Measurements from ENCODE around the gene NRXN3.

GRCh38 chr14:79588398-79588797, 1418.2 kb downstream of the NRXN3 start:
- TF ChIP-seq LEF1 (IDR thresholded peaks at IDR 0.05; ENCODE audit: borderline replicate concordance) (no peak), SP1 (IDR thresholded peaks at IDR 0.05) (no peak), SUZ12 (IDR thresholded peaks at IDR 0.05) (no peak), L3MBTL2 (conservative IDR thresholded peaks at IDR 0.05) (no peak), FOXK2 (IDR thresholded peaks at IDR 0.05) (no peak), ELF4 (IDR thresholded peaks at IDR 0.05) (no peak)

All from HEK293T (cell line).